ENCODE measurements around the gene ZNF516.

GRCh38 chr18:76361219-76361618 lies 133.8 kb downstream of the ZNF516 start:
- TF ChIP-seq, protein P1, sequence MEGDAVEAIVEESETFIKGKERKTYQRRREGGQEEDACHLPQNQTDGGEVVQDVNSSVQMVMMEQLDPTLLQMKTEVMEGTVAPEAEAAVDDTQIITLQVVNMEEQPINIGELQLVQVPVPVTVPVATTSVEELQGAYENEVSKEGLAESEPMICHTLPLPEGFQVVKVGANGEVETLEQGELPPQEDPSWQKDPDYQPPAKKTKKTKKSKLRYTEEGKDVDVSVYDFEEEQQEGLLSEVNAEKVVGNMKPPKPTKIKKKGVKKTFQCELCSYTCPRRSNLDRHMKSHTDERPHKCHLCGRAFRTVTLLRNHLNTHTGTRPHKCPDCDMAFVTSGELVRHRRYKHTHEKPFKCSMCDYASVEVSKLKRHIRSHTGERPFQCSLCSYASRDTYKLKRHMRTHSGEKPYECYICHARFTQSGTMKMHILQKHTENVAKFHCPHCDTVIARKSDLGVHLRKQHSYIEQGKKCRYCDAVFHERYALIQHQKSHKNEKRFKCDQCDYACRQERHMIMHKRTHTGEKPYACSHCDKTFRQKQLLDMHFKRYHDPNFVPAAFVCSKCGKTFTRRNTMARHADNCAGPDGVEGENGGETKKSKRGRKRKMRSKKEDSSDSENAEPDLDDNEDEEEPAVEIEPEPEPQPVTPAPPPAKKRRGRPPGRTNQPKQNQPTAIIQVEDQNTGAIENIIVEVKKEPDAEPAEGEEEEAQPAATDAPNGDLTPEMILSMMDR (IDR thresholded peaks at IDR 0.05; ENCODE audit: borderline replicate concordance, extremely low read depth, low read length, poor library complexity, severe bottlenecking): no peak
- no peak for TF ChIP-seq EZH2 (IDR thresholded peaks at IDR 0.05; ENCODE audit: borderline replicate concordance, low read depth, low read length, severe bottlenecking)
